Measurements from ENCODE around the gene DDX39A. TPM values are rescaled to one million over a fixed set of nuclear protein-coding genes. Genes with fewer than 3 reads are reported as not detected.

Gene DDX39A
- total RNA-seq, 4 donors from 2014 or later: 66.4 to 286 (median 163) TPM

- Histone ChIP-seq H3K36me3 (peaks cover 0 to 20% (median 10%) of the 10 kb centered on the region in 4 donors), H3K4me1 (peaks cover 18 to 44% (median 33%) of the 10 kb centered on the region in 4 donors), H3K4me3 (no peak overlapping the region), H3K27me3 (no peaks in the 10 kb centered on the region), H3K9me3 (no peaks in the 10 kb centered on the region), H3K27ac (no peak overlapping the region)
- DNase-seq: no peak
- TF ChIP-seq CTCF (IDR thresholded peaks at IDR 0.05) (no peak), POLR2AphosphoS5 (IDR thresholded peaks at IDR 0.05) (no peak), EP300 (IDR thresholded peaks at IDR 0.05; ENCODE audit: low read depth) (no peak), POLR2A (IDR thresholded peaks at IDR 0.05) (no peak)
- intact Hi-C loops (cut with DNase I; ENCODE audit: low total_unique reads) (loop anchor here (5.0 kb wide), 1 partner anchor 268 kb away; no protein-coding TSS in a partner anchor), in situ Hi-C loops (cut with MboI; ENCODE audit: low pct_ligation_motif_present in 1 of 4, low pct_unique_long_range_greater_than_20kb in 1 of 4, low sequenced_read_pairs in 3 of 4) (no loop called here)
- 76 to 91% methylated on average over 6 to 8 of the region's 8 CpGs for WGBS, 2 donors (ENCODE audit: low coverage in 1 of 2)
These were observed 4.0 kb downstream of the DDX39A start for GRCh38 chr19:14414926-14415690.

- intact Hi-C loops (cut with DNase I; ENCODE audit: low total_unique reads) (no loop called here), in situ Hi-C loops (cut with MboI; ENCODE audit: low pct_ligation_motif_present in 1 of 4, low pct_unique_long_range_greater_than_20kb in 1 of 4, low sequenced_read_pairs in 3 of 4) (no loop called here)
- no peak overlapping the region for H3K27ac ChIP-seq
- peaks cover 20 to 44% (median 31%) of the 10 kb centered on the region in 4 donors for H3K4me1 ChIP-seq
- H3K9me3 ChIP-seq: no peaks in the 10 kb centered on the region
- TF ChIP-seq EP300 (IDR thresholded peaks at IDR 0.05; ENCODE audit: low read depth) (no peak), CTCF (IDR thresholded peaks at IDR 0.05) (no peak), POLR2AphosphoS5 (IDR thresholded peaks at IDR 0.05) (no peak), POLR2A (IDR thresholded peaks at IDR 0.05) (no peak)
- no peaks in the 10 kb centered on the region for H3K27me3 ChIP-seq
- H3K36me3 ChIP-seq: peaks cover 0 to 30% (median 19%) of the 10 kb centered on the region in 4 donors
- WGBS, 2 donors (ENCODE audit: low coverage in 1 of 2): 84% methylated on average over 3 of the region's 3 CpGs; no CpG with 5 or more reads in 1 of the 2 donors
- H3K4me3 ChIP-seq: no peak overlapping the region
- DNase-seq: no peak
These were observed 5.4 kb downstream of the DDX39A start for GRCh38 chr19:14413693-14414181.

DNA sequence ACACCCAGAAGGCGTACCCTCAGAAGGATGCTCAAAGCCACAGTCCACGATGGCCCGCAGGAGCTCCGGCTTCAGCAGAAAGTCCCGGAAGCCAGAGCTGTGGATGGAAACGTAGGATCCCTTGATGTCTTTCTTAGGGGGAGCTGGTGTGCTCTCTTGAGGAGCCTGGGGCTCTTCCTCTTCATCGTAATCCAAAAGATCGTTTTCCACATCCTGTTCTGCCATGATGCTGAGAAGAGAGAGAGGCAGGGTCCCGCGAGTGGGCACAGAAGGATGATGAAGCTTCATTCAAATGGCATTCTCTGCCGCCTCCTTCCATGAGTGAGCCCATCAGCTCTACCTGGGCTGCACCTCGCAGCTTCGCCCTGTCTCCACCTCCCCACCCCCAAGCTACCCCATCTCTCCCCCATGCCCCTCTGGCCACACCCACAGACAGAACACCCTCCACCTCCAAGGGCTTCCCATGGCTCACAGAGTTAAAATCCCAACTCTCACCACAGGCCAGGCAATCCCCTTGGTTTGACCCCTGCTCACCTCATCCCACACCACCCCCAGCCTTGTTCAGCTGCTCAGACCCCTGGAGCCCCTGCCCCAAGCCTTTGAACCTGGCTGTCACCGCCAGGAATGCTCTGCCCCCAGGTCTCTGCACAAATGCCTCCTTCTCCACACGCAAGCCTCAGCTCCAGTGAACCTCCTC is 6.0 kb downstream of the DDX39A start:
- in situ Hi-C loops (cut with MboI; ENCODE audit: low pct_ligation_motif_present in 1 of 4, low pct_unique_long_range_greater_than_20kb in 1 of 4, low sequenced_read_pairs in 3 of 4): no loop called here
- peaks cover 0 to 35% (median 21%) of the 10 kb centered on the region in 4 donors for H3K36me3 ChIP-seq
- intact Hi-C loops (cut with DNase I; ENCODE audit: low total_unique reads): no loop called here
- no peak for DNase-seq
- no peak overlapping the region for H3K27ac ChIP-seq
- H3K9me3 ChIP-seq: no peaks in the 10 kb centered on the region
- TF ChIP-seq CTCF (IDR thresholded peaks at IDR 0.05) (no peak), POLR2AphosphoS5 (IDR thresholded peaks at IDR 0.05) (no peak), POLR2A (IDR thresholded peaks at IDR 0.05) (no peak), EP300 (IDR thresholded peaks at IDR 0.05; ENCODE audit: low read depth) (no peak)
- no peak overlapping the region for H3K4me3 ChIP-seq
- no peaks in the 10 kb centered on the region for H3K27me3 ChIP-seq
- WGBS, 2 donors (ENCODE audit: low coverage in 1 of 2): 75 to 80% methylated on average over 2 to 15 of the region's 15 CpGs
- peaks cover 25 to 46% (median 34%) of the 10 kb centered on the region in 4 donors for H3K4me1 ChIP-seq

- Histone ChIP-seq H3K36me3 (peaks cover 0 to 39% (median 23%) of the 10 kb centered on the region in 4 donors), H3K4me3 (no peak overlapping the region), H3K27ac (no peak overlapping the region), H3K9me3 (no peaks in the 10 kb centered on the region), H3K27me3 (no peaks in the 10 kb centered on the region), H3K4me1 (peaks cover 26 to 46% (median 33%) of the 10 kb centered on the region in 4 donors)
- no peak for DNase-seq
- WGBS, 2 donors (ENCODE audit: low coverage in 1 of 2): 73% methylated on average over 22 of the region's 25 CpGs; no CpG with 5 or more reads in 1 of the 2 donors
- intact Hi-C loops (cut with DNase I; ENCODE audit: low total_unique reads) (no loop called here), in situ Hi-C loops (cut with MboI; ENCODE audit: low pct_ligation_motif_present in 1 of 4, low pct_unique_long_range_greater_than_20kb in 1 of 4, low sequenced_read_pairs in 3 of 4) (no loop called here)
- TF ChIP-seq POLR2A (IDR thresholded peaks at IDR 0.05) (no peak), EP300 (IDR thresholded peaks at IDR 0.05; ENCODE audit: low read depth) (no peak), CTCF (IDR thresholded peaks at IDR 0.05) (no peak), POLR2AphosphoS5 (IDR thresholded peaks at IDR 0.05) (no peak)
These were observed 6.7 kb downstream of the DDX39A start for GRCh38 chr19:14412324-14412995.
